Endodermal cell (in vitro differentiated cells): Measurements from ENCODE around the gene ZFAND3. TPM values are rescaled to one million over a fixed set of nuclear protein-coding genes. Genes with fewer than 3 reads are reported as not detected.

Experiments used
- DNase-seq: peaks from one replicate; pipeline ENCODE4 v3.0.0-alpha.2; 2017
- H3K27ac ChIP-seq: 2 replicates; pipeline ENCODE4 v1.5.1; 2013; ENCODE audit warnings: mild to moderate bottlenecking, low read depth, low read length, moderate library complexity
- H3K27me3 ChIP-seq: 2 replicates; pipeline ENCODE4 v1.6.1; 2013; ENCODE audit warnings: mild to moderate bottlenecking, low read length, moderate library complexity; ENCODE audit not compliant: insufficient read depth, control insufficient read depth, poor library complexity, severe bottlenecking
- H3K36me3 ChIP-seq: 2 replicates; pipeline ENCODE4 v1.7.0; 2013; ENCODE audit warnings: mild to moderate bottlenecking, low read length, moderate library complexity; ENCODE audit not compliant: control insufficient read depth, insufficient read depth
- H3K4me1 ChIP-seq: one replicate; pipeline ENCODE4 v1.7.0; 2013; ENCODE audit warnings: low read length; ENCODE audit not compliant: control insufficient read depth, insufficient read depth
- H3K4me3 ChIP-seq: 2 replicates; pipeline ENCODE4 v1.5.1; 2013; ENCODE audit warnings: mild to moderate bottlenecking, low read length, moderate library complexity
- H3K9ac ChIP-seq: 2 replicates; pipeline ENCODE4 v1.6.1; 2013; ENCODE audit warnings: mild to moderate bottlenecking, low read length, moderate library complexity; ENCODE audit not compliant: poor library complexity, severe bottlenecking; ENCODE audit errors: extremely low read depth
- H3K9me3 ChIP-seq: 2 replicates; pipeline ENCODE4 v1.6.1; 2013; ENCODE audit warnings: mild to moderate bottlenecking, low read length, moderate library complexity; ENCODE audit not compliant: control insufficient read depth
- H3K27ac Mint-ChIP-seq: 2 replicates; pipeline ENCODE4 v1.8.0; 2020; ENCODE audit warnings: mixed read lengths
- H3K27me3 Mint-ChIP-seq: 2 replicates; pipeline ENCODE4 v1.8.0; 2021; ENCODE audit warnings: mild to moderate bottlenecking, mixed read lengths; ENCODE audit not compliant: insufficient read depth
- H3K36me3 Mint-ChIP-seq: 2 replicates; pipeline ENCODE4 v1.8.0; 2020; ENCODE audit warnings: low read depth, mixed read lengths
- H3K4me1 Mint-ChIP-seq: 2 replicates; pipeline ENCODE4 v1.8.0; 2020; ENCODE audit warnings: mixed read lengths
- H3K4me3 Mint-ChIP-seq: 2 replicates; pipeline ENCODE4 v1.8.0; 2020; ENCODE audit warnings: mild to moderate bottlenecking, moderate library complexity, mixed read lengths
- H3K9me3 Mint-ChIP-seq: 2 replicates; pipeline ENCODE4 v1.8.0; 2020; ENCODE audit warnings: mild to moderate bottlenecking, mixed read lengths
- CTCF ChIP-seq: fragments of 200-600 bp; sonication (generic); conservative IDR thresholded peaks from 2 replicates; pipeline ENCODE4 v1.5.0; 2021; ENCODE audit warnings: antibody characterized with exemption, mild to moderate bottlenecking
- WGBS, 2 experiments: methylation state at CpG; one replicate each; pipeline versions ENCODE4 v1.1.5 to v1.1.7; 2013; ENCODE audit warnings: missing lambda C conversion rate in 2 of 2, mixed read lengths in 1 of 2; ENCODE audit not compliant: insufficient coverage in 1 of 2, insufficient read length in 1 of 2; 5-methylcytosine and 5-hydroxymethylcytosine counted together
- total RNA-seq, 2 donors: library from RNA; stranded (reverse); fragmentation: NEBNext Ultra II Directional in 1 of 2; extraction: Animal tissue kit (Norgen Biotek cat#: 25700) in 1 of 2; gene quantifications; 2 replicates in 1 of 2; 3 replicates in 1 of 2; pipeline ENCODE4 v1.2.1, GENCODE V29; 2021

Gene ZFAND3
- total RNA-seq, 2 donors from 2014 or later = 67.1 to 86.2 TPM

DNA sequence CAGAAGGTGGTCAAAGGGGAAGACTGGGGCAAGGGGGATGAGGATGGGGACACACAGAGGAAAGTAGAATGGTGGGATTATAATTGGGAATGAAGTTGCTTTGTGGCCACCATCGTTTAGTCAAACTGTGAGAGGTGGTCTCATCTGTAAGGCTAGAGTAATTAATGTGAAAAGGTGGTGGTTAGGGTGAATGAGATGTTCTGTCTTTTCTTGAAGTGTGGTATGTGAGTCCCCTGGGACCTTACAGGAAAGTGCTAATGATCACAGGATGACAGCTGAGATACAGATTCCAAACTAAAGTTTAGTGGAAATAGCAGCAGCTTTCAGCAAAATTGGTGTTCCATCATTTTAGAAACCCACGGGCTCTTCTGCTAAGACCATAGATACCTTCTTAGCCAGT is 10.7 kb downstream of the ZFAND3 start:
- Histone ChIP-seq H3K27me3 (no peaks in the 10 kb centered on the region), H3K4me3 (no peak overlapping the region), H3K9me3 (peaks cover 16% of the 10 kb centered on the region), H3K4me1 (no peaks in the 10 kb centered on the region), H3K36me3 (peaks cover 27% of the 10 kb centered on the region), H3K9ac (no peak overlapping the region), H3K27ac (no peak overlapping the region)
- H3K4me3 Mint-ChIP-seq = no peak overlapping the region
- no peak overlapping the region for H3K27ac Mint-ChIP-seq
- peaks cover 10% of the 10 kb centered on the region for H3K4me1 Mint-ChIP-seq
- no peak for DNase-seq
- peaks cover 31% of the 10 kb centered on the region for H3K36me3 Mint-ChIP-seq
- no peaks in the 10 kb centered on the region for H3K27me3 Mint-ChIP-seq
- 87 to 90% methylated on average over 1 to 2 of the region's 2 CpGs for WGBS, 2 experiments
- no peak for TF ChIP-seq CTCF
- peaks cover 14% of the 10 kb centered on the region for H3K9me3 Mint-ChIP-seq

GRCh38 chr6:37831457-37831856 is 11.9 kb downstream of the ZFAND3 start:
- Mint-ChIP-seq H3K27me3 (no peaks in the 10 kb centered on the region), H3K9me3 (peaks cover 14% of the 10 kb centered on the region), H3K4me1 (peaks cover 10% of the 10 kb centered on the region), H3K36me3 (peaks cover 28% of the 10 kb centered on the region), H3K4me3 (no peak overlapping the region), H3K27ac (no peak overlapping the region)
- 92 to 97% methylated on average over 4 of the region's 4 CpGs for WGBS, 2 experiments
- Histone ChIP-seq H3K36me3 (peaks cover 20% of the 10 kb centered on the region), H3K9ac (no peak overlapping the region), H3K27ac (no peak overlapping the region), H3K9me3 (peaks cover 17% of the 10 kb centered on the region), H3K4me1 (no peaks in the 10 kb centered on the region), H3K27me3 (no peaks in the 10 kb centered on the region), H3K4me3 (no peak overlapping the region)
- no peak for TF ChIP-seq CTCF
- DNase-seq = no peak

DNA sequence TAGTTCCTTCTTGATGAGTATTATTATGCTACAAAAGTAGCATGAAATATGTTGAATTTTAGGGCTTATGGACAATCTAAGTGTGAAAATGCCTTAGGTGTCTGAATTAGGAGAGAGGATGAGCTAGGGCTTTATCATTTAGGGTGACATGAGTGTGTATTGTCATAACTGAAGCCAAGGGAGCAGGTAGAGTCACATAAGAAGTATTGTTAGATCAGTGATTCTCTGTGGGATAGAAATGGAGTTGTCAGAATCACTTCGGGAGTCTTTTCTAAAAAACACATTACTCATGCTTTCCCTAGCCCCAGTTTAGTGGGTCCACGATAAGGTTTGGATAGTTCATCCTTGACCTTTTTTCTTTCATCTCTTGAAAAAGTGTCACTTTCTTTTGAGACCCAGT is 16.4 kb downstream of the ZFAND3 start:
- peaks cover 17% of the 10 kb centered on the region for H3K9me3 ChIP-seq
- H3K4me1 ChIP-seq = no peaks in the 10 kb centered on the region
- no peak overlapping the region for H3K4me3 Mint-ChIP-seq
- DNase-seq = no peak
- H3K27me3 ChIP-seq = no peaks in the 10 kb centered on the region
- H3K4me1 Mint-ChIP-seq = peaks cover 6% of the 10 kb centered on the region
- no peak overlapping the region for H3K27ac ChIP-seq
- no peaks in the 10 kb centered on the region for H3K27me3 Mint-ChIP-seq
- no peak for TF ChIP-seq CTCF
- no peak overlapping the region for H3K27ac Mint-ChIP-seq
- H3K4me3 ChIP-seq = no peak overlapping the region
- no peak overlapping the region for H3K9ac ChIP-seq
- 89 to 93% methylated on average over 1 to 2 of the region's 2 CpGs for WGBS, 2 experiments
- H3K36me3 Mint-ChIP-seq = peaks cover 44% of the 10 kb centered on the region
- peaks cover 14% of the 10 kb centered on the region for H3K9me3 Mint-ChIP-seq
- peaks cover 31% of the 10 kb centered on the region for H3K36me3 ChIP-seq
